Retinal pigment epithelial cell (primary cell): ENCODE measurements around the gene KRT6B.
"Not testable (repeated sequence)": the region's sequence is repeated elsewhere in the genome, so short reads cannot be mapped to it uniquely, and the experiment has no call there.

Experiments
- DNase-seq: peaks from one replicate; pipeline ENCODE4 v3.0.0-alpha.2; 2010; ENCODE audit warnings: low read depth
- H3K4me3 ChIP-seq: 2 replicates; pipeline ENCODE4 v1.5.1; 2011; ENCODE audit warnings: mild to moderate bottlenecking, low read length, control low read depth, moderate library complexity
- CTCF ChIP-seq: conservative IDR thresholded peaks from 2 replicates; pipeline ENCODE4 v1.5.1; 2011; ENCODE audit warnings: low read depth, low read length, control low read depth, inconsistent platforms

KRT6B gene

DNA sequence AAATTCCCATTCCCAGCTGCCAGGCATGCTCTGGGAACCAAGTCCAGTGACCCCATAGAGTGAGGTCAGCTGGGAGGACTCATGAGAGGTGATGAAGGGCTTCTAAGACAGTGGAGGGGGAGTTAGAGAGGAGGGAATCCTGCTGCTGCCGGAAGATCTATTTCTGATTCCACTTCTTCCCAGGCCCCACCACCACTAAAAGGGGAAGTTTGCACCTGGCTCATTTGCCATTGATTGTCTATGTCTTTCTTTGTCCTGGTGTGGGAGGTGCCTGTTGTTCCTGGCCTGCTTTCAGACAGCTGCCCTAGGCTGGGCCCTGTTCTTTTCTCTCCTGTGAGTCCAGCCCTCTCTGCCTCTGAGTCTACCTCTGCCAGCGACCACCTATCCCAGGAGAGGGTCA, 44.1 kb upstream of the KRT6B start:
- no peak for DNase-seq
- no peak overlapping the region for H3K4me3 ChIP-seq
- TF ChIP-seq CTCF = no peak

DNA sequence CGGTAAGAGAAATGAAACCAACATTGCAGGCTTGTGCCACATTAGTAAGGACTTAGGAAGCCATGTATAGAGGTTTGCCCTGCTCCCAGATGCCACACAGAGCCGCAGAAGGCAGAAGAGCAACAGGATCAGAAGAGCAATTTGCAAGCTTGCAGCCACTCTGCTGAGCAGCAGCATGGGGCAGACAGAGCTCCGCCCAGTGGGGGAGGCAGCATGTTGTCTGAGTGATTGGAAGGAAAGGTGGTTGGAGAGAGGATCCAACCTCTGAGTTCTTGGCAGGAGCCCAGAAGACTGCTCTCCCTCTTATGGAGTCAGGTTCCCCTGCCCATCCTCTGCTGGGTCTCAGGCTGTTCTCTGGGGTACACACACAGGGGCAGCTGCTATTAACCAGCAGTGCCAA, 43.4 kb upstream of the KRT6B start:
- no peak for DNase-seq

DNA sequence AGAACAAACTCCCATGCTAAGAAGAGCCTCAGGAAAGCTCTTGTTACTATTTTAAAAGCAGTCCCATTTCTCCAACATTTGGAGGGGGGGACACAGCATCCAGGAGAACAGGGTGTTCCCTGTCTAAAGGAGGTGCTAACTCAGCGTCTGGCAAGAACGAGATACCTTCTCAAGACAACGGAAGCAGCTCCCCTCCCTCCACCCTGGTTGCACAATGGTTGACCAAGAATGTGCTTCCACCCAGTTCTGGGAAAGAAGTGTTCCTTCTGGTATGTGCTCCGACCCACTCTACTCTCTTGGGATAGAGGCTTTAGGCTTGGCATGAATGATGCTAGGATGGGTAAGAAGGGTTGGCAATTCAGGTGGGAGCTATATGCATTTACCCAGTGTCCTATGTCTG, 42.6 kb upstream of the KRT6B start:
- DNase-seq = no peak
- H3K4me3 ChIP-seq = no peak overlapping the region
- no peak for TF ChIP-seq CTCF

More for the DNA sequence above, 43.4 kb upstream of the KRT6B start:
- TF ChIP-seq CTCF = no peak
- H3K4me3 ChIP-seq = no peak overlapping the region

- no peak overlapping the region for H3K4me3 ChIP-seq
- no peak for TF ChIP-seq CTCF
- no peak for DNase-seq
Measured at GRCh38 chr12:52494100-52494499, 42.2 kb upstream of the KRT6B start.

- no peak for TF ChIP-seq CTCF
- no peak within 1 kb of the TSS for H3K4me3 ChIP-seq
- DNase-seq = no peak
Measured at GRCh38 chr12:52493172-52493571, 41.2 kb upstream of the KRT6B start, which contains the start of gene KRT6A. Gene KRT6A (minus strand): TSS chr12:52493257. CDS start chr12:52493188, 69 bp downstream.

GRCh38 chr12:52492405-52492804, 40.5 kb upstream of the KRT6B start:
- DNase-seq, H3K4me3 ChIP-seq: not testable (repeated sequence)

DNA sequence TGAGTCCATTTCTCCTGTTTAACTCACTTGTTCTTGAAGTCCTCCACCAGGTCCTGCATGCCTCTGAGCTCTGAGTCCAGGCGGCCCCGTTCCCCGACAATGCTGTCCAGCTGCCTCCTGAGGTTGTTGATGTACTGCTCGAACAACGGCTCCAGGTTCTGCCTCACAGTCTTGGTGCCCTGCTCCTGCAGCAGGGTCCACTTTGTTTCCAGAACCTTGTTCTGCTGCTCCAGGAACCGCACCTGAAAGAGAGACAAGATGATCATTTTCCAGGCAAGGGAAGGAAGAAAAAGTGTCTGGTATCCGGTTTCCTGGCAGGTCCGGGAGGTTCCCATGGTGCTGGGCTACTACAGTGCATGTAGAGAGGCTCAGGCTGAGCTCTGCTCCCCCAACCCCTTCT, 39.5 kb upstream of the KRT6B start:
- H3K4me3 ChIP-seq, DNase-seq: not testable (repeated sequence)

- H3K4me3 ChIP-seq = no peak overlapping the region
- TF ChIP-seq CTCF = no peak
- no peak for DNase-seq
Measured at GRCh38 chr12:52488736-52489135, 36.8 kb upstream of the KRT6B start.

DNA sequence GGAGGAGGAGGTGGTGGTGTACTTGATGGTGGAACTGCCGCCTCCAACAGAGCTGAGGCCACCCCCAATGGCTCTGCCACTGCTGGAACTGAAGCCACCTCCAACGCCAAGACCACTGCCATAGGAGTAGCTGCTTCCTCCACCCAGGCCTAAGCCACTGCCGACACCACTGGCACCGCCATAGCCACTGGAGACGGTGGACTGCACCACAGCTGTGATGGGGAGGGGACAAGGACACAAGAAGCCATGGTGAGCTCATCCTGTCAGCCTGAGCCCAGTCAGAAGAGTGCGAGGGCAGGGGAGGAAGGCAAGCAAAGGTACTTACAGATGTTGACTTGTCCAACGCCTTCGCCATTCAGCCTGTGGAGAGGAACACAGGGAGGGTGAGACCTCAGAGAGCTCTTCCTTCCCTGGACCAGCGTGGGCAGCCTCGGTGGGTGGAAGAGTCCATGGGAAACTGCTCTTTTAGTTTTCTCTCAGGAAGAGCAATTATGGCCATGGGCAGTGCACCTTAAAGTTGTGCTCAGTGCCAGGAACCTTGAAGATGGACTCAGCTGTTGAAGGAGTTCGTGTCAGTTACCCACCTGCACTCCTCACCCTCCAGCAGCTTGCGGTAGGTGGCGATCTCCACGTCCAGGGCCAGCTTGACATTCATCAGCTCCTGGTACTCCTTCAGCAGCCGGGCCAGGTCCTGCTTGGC, 35.9 kb upstream of the KRT6B start:
- H3K4me3 ChIP-seq, DNase-seq: not testable (repeated sequence)
